HG02970 (cell line): ENCODE results near the gene IFNA14.
"Not testable (repeated sequence)": the region's sequence is repeated elsewhere in the genome, so short reads cannot be mapped to it uniquely, and the experiment has no call there.

Source experiments
- ATAC-seq: cut with Tn5 transposase; IDR thresholded peaks from one replicate; pipeline ENCODE4 v1.9.1; 2021; ENCODE audit warnings: mild to moderate bottlenecking, moderate library complexity, moderate number of reproducible peaks; ENCODE audit not compliant: unreplicated experiment, low FRiP score

Gene IFNA14

GRCh38 chr9:21217211-21217610, 22.6 kb downstream of the IFNA14 start, which contains the start of gene IFNA16:
TSS of gene IFNA16 (minus strand) at chr9:21217311. CDS start at chr9:21217305, 6 bp downstream.
- ATAC-seq = not testable (repeated sequence)

DNA sequence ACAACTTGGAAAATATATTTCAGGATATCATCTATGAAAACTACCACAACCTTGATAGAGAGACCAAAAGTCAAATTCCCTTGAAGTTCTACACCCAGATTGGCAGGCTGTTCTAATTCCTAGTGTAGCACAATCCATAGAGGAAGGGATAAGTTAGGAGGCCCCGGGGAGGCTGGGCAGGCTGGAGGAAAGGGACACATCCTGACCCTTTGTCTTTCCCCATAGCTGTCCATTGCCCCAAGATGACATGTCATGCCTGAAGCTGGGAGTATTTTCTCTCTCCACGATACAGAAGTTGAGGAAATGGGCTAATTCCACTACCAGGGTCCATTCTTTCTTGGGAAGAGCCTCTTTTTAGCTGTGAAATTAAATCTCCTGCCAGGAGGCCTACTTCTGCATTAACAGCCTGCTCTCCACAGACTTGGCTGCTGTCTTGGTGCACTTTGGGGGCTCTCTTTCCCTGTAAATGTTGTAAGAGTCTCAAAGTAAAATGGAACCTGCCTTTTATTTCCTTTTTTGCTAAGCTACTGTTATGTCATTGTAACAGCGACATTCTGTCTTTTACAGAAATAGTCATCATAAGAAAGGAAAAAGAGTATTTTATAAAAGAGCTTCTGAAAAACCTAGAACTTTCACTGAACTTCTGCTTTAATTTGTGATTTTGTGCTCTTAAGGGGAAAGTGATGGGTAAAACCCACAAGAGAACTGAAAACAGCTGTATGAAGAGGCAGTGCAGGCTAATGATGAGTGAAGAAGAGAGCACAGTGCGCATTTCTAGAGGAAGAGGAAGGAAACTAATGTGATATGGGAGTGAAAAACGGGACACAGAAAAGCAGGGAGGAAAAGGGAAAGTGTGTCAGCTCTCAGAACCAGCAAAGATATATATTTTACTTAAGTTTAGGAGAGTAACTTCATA, 26.1 kb downstream of the IFNA14 start:
- ATAC-seq = not testable (repeated sequence)

GRCh38 chr9:21212160-21212559, 27.6 kb downstream of the IFNA14 start:
- ATAC-seq = not testable (repeated sequence)

DNA sequence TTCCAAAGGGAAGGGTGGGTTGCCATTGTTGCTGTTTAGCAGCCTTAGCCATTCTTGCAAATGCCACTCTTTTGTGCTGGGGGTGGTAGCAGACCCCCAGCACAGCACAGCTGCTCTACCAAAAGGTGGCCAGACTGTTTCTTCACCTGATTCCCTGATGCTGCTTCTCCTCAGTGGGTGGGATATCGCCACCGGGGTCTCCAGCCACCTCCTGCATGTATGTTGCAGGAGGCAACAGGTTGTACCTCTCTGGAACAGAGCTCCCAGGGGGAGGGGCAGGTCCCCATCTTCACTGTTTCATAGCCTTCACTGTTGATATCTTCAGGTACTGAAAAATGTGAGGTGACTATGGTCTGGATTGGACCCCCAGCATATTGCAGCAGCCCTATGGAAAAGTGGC, 29.0 kb downstream of the IFNA14 start:
- not testable (repeated sequence) for ATAC-seq

- ATAC-seq = no peak
Observed at GRCh38 chr9:21210311-21210710, 29.5 kb downstream of the IFNA14 start.

DNA sequence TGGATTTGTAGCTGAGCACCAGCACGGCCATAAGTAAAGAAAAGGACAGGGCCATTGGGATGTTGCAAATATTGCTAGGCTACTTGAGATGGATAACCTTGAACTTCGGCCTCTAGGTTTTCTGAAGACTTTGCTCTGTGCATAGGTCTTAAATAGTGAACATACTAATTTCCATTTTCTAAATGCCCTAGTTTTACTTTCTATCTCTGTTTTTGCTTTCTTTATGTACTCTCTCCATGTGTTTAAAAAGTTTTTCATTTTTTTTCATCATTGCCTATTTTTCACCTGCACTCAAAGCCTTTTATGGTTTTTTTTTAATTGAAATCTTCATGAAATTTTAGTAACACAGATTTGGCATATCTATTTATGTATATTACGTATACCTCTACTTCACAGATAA, 32.8 kb downstream of the IFNA14 start, which contains the start of gene IFNA10:
Gene IFNA10 (minus strand): TSS at position 101 of the 400 bp plus-strand sequence. CDS start 46 bp downstream, at position 55.
- not testable (repeated sequence) for ATAC-seq

DNA sequence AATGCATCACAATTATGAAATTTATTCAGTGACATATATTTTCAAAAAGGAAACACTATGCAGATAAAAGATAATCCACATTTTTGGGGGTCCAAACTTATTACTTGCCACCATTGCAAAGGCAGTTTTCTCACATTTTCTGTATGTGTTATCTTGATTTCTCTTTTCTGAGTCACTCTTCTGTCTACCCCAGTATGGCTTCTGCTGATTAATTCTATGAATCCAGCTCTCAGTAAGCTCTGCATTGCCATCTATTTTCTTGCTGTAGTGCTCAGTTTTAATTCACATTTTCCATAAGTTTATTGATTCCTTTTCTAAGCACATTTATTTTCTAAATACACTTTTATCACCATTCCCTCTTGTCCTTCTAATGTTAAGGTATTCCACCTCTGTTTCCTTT, 34.6 kb downstream of the IFNA14 start:
- no peak for ATAC-seq

GRCh38 chr9:21202105-21202504, 37.7 kb downstream of the IFNA14 start, which contains the start of gene IFNA7:
TSS of gene IFNA7 (minus strand) at chr9:21202205. CDS start at chr9:21202165, 40 bp downstream.
- ATAC-seq = not testable (repeated sequence)

GRCh38 chr9:21194867-21195776, 44.7 kb downstream of the IFNA14 start:
- peak; percentile 77 for ATAC-seq
